Pons (tissue), 1 donor: ENCODE results near the gene CXCR5.
"Not testable (repeated sequence)": the region's sequence is repeated elsewhere in the genome, so short reads cannot be mapped to it uniquely, and the experiment has no call there.

ENCODE experiments used
- DNase-seq: peaks from one replicate; pipeline ENCODE4 v3.0.0-alpha.2; 2016; ENCODE audit warnings: low spot score

Gene CXCR5

GRCh38 chr11:118883368-118884071 is at the start of gene CXCR5:
Gene CXCR5 (plus strand): TSS chr11:118883892. CDS start chr11:118883942, 50 bp downstream.
- no peak for DNase-seq

- peak; percentile 64 for DNase-seq
These were observed 49.2 kb upstream of the CXCR5 start for GRCh38 chr11:118834427-118835028.

- peak; percentile 30 for DNase-seq
These were observed 45.8 kb upstream of the CXCR5 start for GRCh38 chr11:118837868-118838267.

GRCh38 chr11:118838905-118839553 is 44.7 kb upstream of the CXCR5 start:
- DNase-seq: peak; percentile 61

- DNase-seq: no peak
These were observed 42.0 kb upstream of the CXCR5 start for GRCh38 chr11:118841469-118842242.

GRCh38 chr11:118842369-118842768 is 41.3 kb upstream of the CXCR5 start:
- DNase-seq: no peak

- not testable (repeated sequence) for DNase-seq
These were observed 40.8 kb upstream of the CXCR5 start for GRCh38 chr11:118842843-118843242.

- DNase-seq: no peak
These were observed 40.1 kb upstream of the CXCR5 start for GRCh38 chr11:118843565-118843964.

GRCh38 chr11:118845369-118845768 is 38.3 kb upstream of the CXCR5 start:
- no peak for DNase-seq

GRCh38 chr11:118846181-118846935 is 37.3 kb upstream of the CXCR5 start:
- DNase-seq: no peak

GRCh38 chr11:118849825-118850224 is 33.9 kb upstream of the CXCR5 start:
- DNase-seq: no peak

- no peak for DNase-seq
These were observed 31.7 kb upstream of the CXCR5 start for GRCh38 chr11:118851970-118852369.

- DNase-seq: no peak
These were observed 30.0 kb upstream of the CXCR5 start for GRCh38 chr11:118853678-118854077.

GRCh38 chr11:118856314-118856713 is 27.4 kb upstream of the CXCR5 start:
- DNase-seq: no peak

GRCh38 chr11:118857385-118857784 is 26.3 kb upstream of the CXCR5 start:
- no peak for DNase-seq

- no peak for DNase-seq
These were observed 23.7 kb upstream of the CXCR5 start for GRCh38 chr11:118859973-118860372.

GRCh38 chr11:118868659-118869058 is 15.0 kb upstream of the CXCR5 start:
- no peak for DNase-seq

GRCh38 chr11:118870396-118871343 is 13.0 kb upstream of the CXCR5 start:
- DNase-seq: no peak

- DNase-seq: no peak
These were observed 11.3 kb upstream of the CXCR5 start for GRCh38 chr11:118872403-118872821.

- DNase-seq: no peak
These were observed 9.9 kb upstream of the CXCR5 start for GRCh38 chr11:118873804-118874203.

GRCh38 chr11:118876286-118876685 is 7.4 kb upstream of the CXCR5 start:
- no peak for DNase-seq
